Prostate gland (tissue), 2 donors: ENCODE data around the gene HOXD4.

Experiments used
- POLR2AphosphoS5 ChIP-seq: sonication (generic); formaldehyde crosslinking; IDR thresholded peaks from one replicate; pipeline ENCODE4 v1.6.1; 2017; ENCODE audit warnings: antibody characterized with exemption
- TF ChIP-seq, protein P1 (sequence below), 4 experiments: fragments of 200-600 bp in 2 of 4; fragments of 450-650 bp in 2 of 4; sonication (generic) in 2 of 4; IDR thresholded peaks; 1 replicate in 3 of 4; 2 replicates in 1 of 4; pipeline ENCODE4 v1.5.1; 2016 to 2019; ENCODE audit warnings: antibody characterized with exemption in 4 of 4, mild to moderate bottlenecking in 2 of 4, moderate library complexity in 2 of 4

GRCh38 chr2:176115883-176116813 lies 35.2 kb upstream of the HOXD4 start, which contains the start of gene HOXD10:
- TF ChIP-seq, protein P1, sequence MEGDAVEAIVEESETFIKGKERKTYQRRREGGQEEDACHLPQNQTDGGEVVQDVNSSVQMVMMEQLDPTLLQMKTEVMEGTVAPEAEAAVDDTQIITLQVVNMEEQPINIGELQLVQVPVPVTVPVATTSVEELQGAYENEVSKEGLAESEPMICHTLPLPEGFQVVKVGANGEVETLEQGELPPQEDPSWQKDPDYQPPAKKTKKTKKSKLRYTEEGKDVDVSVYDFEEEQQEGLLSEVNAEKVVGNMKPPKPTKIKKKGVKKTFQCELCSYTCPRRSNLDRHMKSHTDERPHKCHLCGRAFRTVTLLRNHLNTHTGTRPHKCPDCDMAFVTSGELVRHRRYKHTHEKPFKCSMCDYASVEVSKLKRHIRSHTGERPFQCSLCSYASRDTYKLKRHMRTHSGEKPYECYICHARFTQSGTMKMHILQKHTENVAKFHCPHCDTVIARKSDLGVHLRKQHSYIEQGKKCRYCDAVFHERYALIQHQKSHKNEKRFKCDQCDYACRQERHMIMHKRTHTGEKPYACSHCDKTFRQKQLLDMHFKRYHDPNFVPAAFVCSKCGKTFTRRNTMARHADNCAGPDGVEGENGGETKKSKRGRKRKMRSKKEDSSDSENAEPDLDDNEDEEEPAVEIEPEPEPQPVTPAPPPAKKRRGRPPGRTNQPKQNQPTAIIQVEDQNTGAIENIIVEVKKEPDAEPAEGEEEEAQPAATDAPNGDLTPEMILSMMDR (IDR thresholded peaks at IDR 0.05): peak in 2 of 4 experiments; percentile 47 to 56
- peak; percentile 81 for TF ChIP-seq POLR2AphosphoS5
